Measurements from ENCODE around the gene NDRG4.
A peak's percentile ranks its signal among the peaks of the same experiment; 100 is the strongest.

The NDRG4 gene

GRCh38 chr16:58510097-58510775, 10.3 kb downstream of the NDRG4 start:
- no peak for DNase-seq (ENCODE audit: low spot score)

- no peak for DNase-seq (ENCODE audit: low spot score)
Observed at GRCh38 chr16:58510776-58511628, 11.1 kb downstream of the NDRG4 start.

GRCh38 chr16:58511933-58512815, 12.2 kb downstream of the NDRG4 start:
- DNase-seq (ENCODE audit: low spot score) = peak; percentile 79

GRCh38 chr16:58513874-58514273, 13.9 kb downstream of the NDRG4 start:
- DNase-seq (ENCODE audit: low spot score) = no peak

- peak; percentile 54 for DNase-seq (ENCODE audit: low spot score)
Observed at GRCh38 chr16:58515125-58515870, 15.4 kb downstream of the NDRG4 start, which contains the start of gene SETD6. Gene SETD6 (plus strand): TSS chr16:58515517. CDS start chr16:58515538, 21 bp downstream.

- DNase-seq (ENCODE audit: low spot score) = peak; percentile 29
Observed at GRCh38 chr16:58515871-58516767, 16.2 kb downstream of the NDRG4 start.

GRCh38 chr16:58516768-58517107, 16.8 kb downstream of the NDRG4 start:
- no peak for DNase-seq (ENCODE audit: low spot score)

- no peak for DNase-seq (ENCODE audit: low spot score)
Observed at GRCh38 chr16:58518083-58518979, 18.4 kb downstream of the NDRG4 start.

- no peak for DNase-seq (ENCODE audit: low spot score)
Observed at GRCh38 chr16:58518980-58519368, 19.0 kb downstream of the NDRG4 start.

- DNase-seq (ENCODE audit: low spot score) = no peak
Observed at GRCh38 chr16:58519707-58520106, 19.8 kb downstream of the NDRG4 start.

GRCh38 chr16:58530179-58530578, 30.2 kb downstream of the NDRG4 start:
- DNase-seq (ENCODE audit: low spot score) = no peak

- no peak for DNase-seq (ENCODE audit: low spot score)
Observed at GRCh38 chr16:58532414-58532813, 32.5 kb downstream of the NDRG4 start.

GRCh38 chr16:58533751-58534470, 34.0 kb downstream of the NDRG4 start:
- no peak for DNase-seq (ENCODE audit: low spot score)

GRCh38 chr16:58535100-58535499, 35.2 kb downstream of the NDRG4 start:
- DNase-seq (ENCODE audit: low spot score) = no peak

GRCh38 chr16:58536278-58536677, 36.3 kb downstream of the NDRG4 start:
- no peak for DNase-seq (ENCODE audit: low spot score)

- DNase-seq (ENCODE audit: low spot score) = no peak
Observed at GRCh38 chr16:58537124-58537906, 37.4 kb downstream of the NDRG4 start.

GRCh38 chr16:58541711-58542110, 41.8 kb downstream of the NDRG4 start:
- no peak for DNase-seq (ENCODE audit: low spot score)

GRCh38 chr16:58542291-58542690, 42.3 kb downstream of the NDRG4 start:
- DNase-seq (ENCODE audit: low spot score) = no peak
